RWPE2 (cell line): Measurements from ENCODE around the gene CASS4.

ENCODE experiments used
- ATAC-seq: fragments of 200-7000 bp; cut with Tn5 transposase; 3 replicates; pipeline ENCODE4 v1.9.1; 2021; ENCODE audit warnings: low read depth
- DNase-seq: peaks from one replicate; pipeline ENCODE4 v3.0.0-alpha.2; 2020; ENCODE audit warnings: low spot score
- H3K27ac ChIP-seq: fragments of 450-650 bp; 2 replicates; pipeline ENCODE4 v1.5.1; 2017; ENCODE audit warnings: mild to moderate bottlenecking; ENCODE audit not compliant: poor library complexity, severe bottlenecking
- H3K27me3 ChIP-seq: fragments of 250-450 bp; sonication (Bioruptor Pico); 2 replicates; pipeline ENCODE4 v1.5.1; 2021; ENCODE audit warnings: mild to moderate bottlenecking, moderate library complexity; ENCODE audit not compliant: insufficient read depth, poor library complexity, severe bottlenecking
- H3K36me3 ChIP-seq: fragments of 250-450 bp; sonication (Bioruptor Pico); 2 replicates; pipeline ENCODE4 v1.5.1; 2020; ENCODE audit warnings: low read depth, mild to moderate bottlenecking, moderate library complexity
- H3K4me1 ChIP-seq: fragments of 250-450 bp; sonication (Bioruptor Pico); 2 replicates; pipeline ENCODE4 v1.5.1; 2021; ENCODE audit warnings: mild to moderate bottlenecking, moderate library complexity; ENCODE audit not compliant: insufficient read depth, poor library complexity, severe bottlenecking
- H3K4me3 ChIP-seq: fragments of 250-450 bp; sonication (Bioruptor Pico); 2 replicates; pipeline ENCODE4 v1.5.1; 2021; ENCODE audit warnings: mild to moderate bottlenecking, moderate library complexity; ENCODE audit not compliant: severe bottlenecking
- H3K9me3 ChIP-seq: fragments of 250-450 bp; sonication (Bioruptor Pico); 2 replicates; pipeline ENCODE4 v1.5.1; 2021; ENCODE audit warnings: mild to moderate bottlenecking, moderate library complexity; ENCODE audit not compliant: severe bottlenecking
- CTCF ChIP-seq: fragments of 450-650 bp; IDR thresholded peaks from one replicate; pipeline ENCODE4 v1.5.1; 2017; ENCODE audit warnings: mild to moderate bottlenecking, moderate library complexity; ENCODE audit not compliant: poor library complexity, severe bottlenecking

Gene CASS4

GRCh38 chr20:56443654-56444540 lies 31.8 kb downstream of the CASS4 start:
- no peak overlapping the region for H3K4me3 ChIP-seq
- H3K4me1 ChIP-seq, result no peaks in the 10 kb centered on the region
- no peaks in the 10 kb centered on the region for H3K9me3 ChIP-seq
- no peaks in the 10 kb centered on the region for H3K27me3 ChIP-seq
- no peak overlapping the region for H3K27ac ChIP-seq
- no peak for TF ChIP-seq CTCF
- no peaks in the 10 kb centered on the region for H3K36me3 ChIP-seq
- ATAC-seq (no peak), DNase-seq (peak; percentile 75)

GRCh38 chr20:56445130-56445529 lies 33.1 kb downstream of the CASS4 start:
- no peaks in the 10 kb centered on the region for H3K27me3 ChIP-seq
- H3K4me3 ChIP-seq, result no peak overlapping the region
- DNase-seq, result no peak
- no peak for TF ChIP-seq CTCF
- no peaks in the 10 kb centered on the region for H3K9me3 ChIP-seq
- H3K27ac ChIP-seq, result no peak overlapping the region
- no peaks in the 10 kb centered on the region for H3K4me1 ChIP-seq
- peak; percentile 13; the same call in 1 of the 3 replicates for ATAC-seq
- H3K36me3 ChIP-seq, result no peaks in the 10 kb centered on the region

DNA sequence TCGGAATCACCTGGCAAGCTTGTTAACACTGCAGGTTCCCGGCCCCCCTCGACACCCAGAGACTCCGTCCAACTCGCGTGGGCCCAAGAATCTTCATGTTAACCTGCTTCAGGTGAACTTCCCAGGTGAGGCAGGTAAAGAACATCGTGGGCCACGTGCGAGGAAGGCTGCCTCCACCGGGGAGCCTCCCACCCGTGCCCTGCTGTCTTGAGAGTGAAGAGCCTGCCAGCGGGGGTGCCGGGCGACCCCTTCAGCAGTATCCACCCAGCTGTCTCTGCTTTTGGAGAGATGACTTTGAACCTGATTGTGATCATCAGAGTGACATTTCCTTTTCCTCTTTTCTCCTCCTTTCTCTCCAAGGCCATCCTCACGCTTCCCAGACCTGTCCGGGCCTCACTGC lies 33.5 kb downstream of the CASS4 start:
- H3K27me3 ChIP-seq, result no peaks in the 10 kb centered on the region
- no peaks in the 10 kb centered on the region for H3K4me1 ChIP-seq
- H3K36me3 ChIP-seq, result no peaks in the 10 kb centered on the region
- DNase-seq (no peak), ATAC-seq (no peak)
- no peak overlapping the region for H3K27ac ChIP-seq
- H3K4me3 ChIP-seq, result no peak overlapping the region
- no peak for TF ChIP-seq CTCF
- H3K9me3 ChIP-seq, result no peaks in the 10 kb centered on the region

- no peak for TF ChIP-seq CTCF
- H3K36me3 ChIP-seq, result no peaks in the 10 kb centered on the region
- H3K4me3 ChIP-seq, result no peak overlapping the region
- H3K4me1 ChIP-seq, result no peaks in the 10 kb centered on the region
- no peak overlapping the region for H3K27ac ChIP-seq
- ATAC-seq, result no peak
- no peaks in the 10 kb centered on the region for H3K27me3 ChIP-seq
- H3K9me3 ChIP-seq, result no peaks in the 10 kb centered on the region
- DNase-seq, result no peak
Observed at GRCh38 chr20:56447227-56447626, 35.2 kb downstream of the CASS4 start.

DNA sequence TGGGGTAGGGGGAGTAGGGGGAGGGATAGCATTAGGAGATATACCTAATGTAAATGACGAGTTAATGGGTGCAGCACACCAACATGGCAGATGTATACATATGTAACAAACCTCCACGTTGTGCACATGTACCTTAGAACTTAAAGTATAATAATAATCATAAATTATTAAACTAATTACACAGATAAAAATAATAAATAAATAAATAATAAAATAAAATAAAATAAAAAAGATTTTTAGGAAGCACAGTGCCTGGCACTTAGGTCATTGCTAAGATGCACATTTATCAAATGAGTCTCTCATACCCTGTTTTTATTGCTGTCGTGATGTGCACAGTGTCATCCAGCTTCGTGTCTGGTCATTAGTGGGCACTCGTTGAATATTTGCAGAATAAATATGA lies 37.4 kb downstream of the CASS4 start:
- ATAC-seq (no peak), DNase-seq (no peak)
- Histone ChIP-seq H3K4me1 (no peaks in the 10 kb centered on the region), H3K27me3 (no peaks in the 10 kb centered on the region), H3K27ac (no peak overlapping the region), H3K9me3 (no peaks in the 10 kb centered on the region), H3K36me3 (no peaks in the 10 kb centered on the region), H3K4me3 (no peak overlapping the region)
- no peak for TF ChIP-seq CTCF
